Measurements from ENCODE around the gene VEPH1. TPM values are rescaled to one million over a fixed set of nuclear protein-coding genes. Genes with fewer than 3 reads are reported as not detected.

The VEPH1 gene
- total and polyA plus RNA-seq, 2 donors from 2014 or later, result 17.8 to 29.2 TPM

GRCh38 chr3:157279237-157279636, 224.0 kb downstream of the VEPH1 start:
- H3K4me1 ChIP-seq (ENCODE audit: control insufficient read depth in 2 of 3, insufficient read depth in 2 of 3, low read depth in 1 of 3, low read length in 3 of 3), result no peaks in the 10 kb centered on the region
- no peak for DNase-seq
- intact Hi-C loops (cut with DNase I), result no loop called here
- no peaks in the 10 kb centered on the region for H3K27me3 ChIP-seq (ENCODE audit: control insufficient read depth, insufficient read depth, low read length)
- no peak for TF ChIP-seq CTCF (IDR thresholded peaks at IDR 0.05; ENCODE audit: borderline replicate concordance, extremely low read depth, insufficient read depth)
- H3K4me3 ChIP-seq (ENCODE audit: low read length in 3 of 3), result no peak overlapping the region
- no peak for FAIRE-seq
- H3K9me3 ChIP-seq (ENCODE audit: control insufficient read depth in 2 of 3, insufficient read depth in 1 of 3, low read length in 3 of 3), result no peaks in the 10 kb centered on the region
- H3K27ac ChIP-seq (ENCODE audit: low read depth in 2 of 2, low read length in 2 of 2), result no peak overlapping the region
- no peaks in the 10 kb centered on the region for H3K36me3 ChIP-seq (ENCODE audit: control insufficient read depth in 2 of 3, insufficient read depth in 3 of 3, low read length in 3 of 3)
- H3K9ac ChIP-seq (ENCODE audit: low read length in 3 of 3), result no peak overlapping the region

GRCh38 chr3:157276801-157277200, 226.4 kb downstream of the VEPH1 start:
- DNase-seq (no peak), FAIRE-seq (no peak)
- Histone ChIP-seq H3K9me3 (ENCODE audit: control insufficient read depth in 2 of 3, insufficient read depth in 1 of 3, low read length in 3 of 3) (no peaks in the 10 kb centered on the region), H3K36me3 (ENCODE audit: control insufficient read depth in 2 of 3, insufficient read depth in 3 of 3, low read length in 3 of 3) (no peaks in the 10 kb centered on the region), H3K27me3 (ENCODE audit: control insufficient read depth, insufficient read depth, low read length) (no peaks in the 10 kb centered on the region), H3K4me3 (ENCODE audit: low read length in 3 of 3) (no peak overlapping the region), H3K4me1 (ENCODE audit: control insufficient read depth in 2 of 3, insufficient read depth in 2 of 3, low read depth in 1 of 3, low read length in 3 of 3) (no peaks in the 10 kb centered on the region), H3K27ac (ENCODE audit: low read depth in 2 of 2, low read length in 2 of 2) (no peak overlapping the region), H3K9ac (ENCODE audit: low read length in 3 of 3) (no peak overlapping the region)
- TF ChIP-seq CTCF (IDR thresholded peaks at IDR 0.05; ENCODE audit: borderline replicate concordance, extremely low read depth, insufficient read depth), result no peak
- intact Hi-C loops (cut with DNase I), result no loop called here

- Histone ChIP-seq H3K27me3 (ENCODE audit: control insufficient read depth, insufficient read depth, low read length) (no peaks in the 10 kb centered on the region), H3K4me3 (ENCODE audit: low read length in 3 of 3) (no peak overlapping the region), H3K9ac (ENCODE audit: low read length in 3 of 3) (no peak overlapping the region), H3K36me3 (ENCODE audit: control insufficient read depth in 2 of 3, insufficient read depth in 3 of 3, low read length in 3 of 3) (no peaks in the 10 kb centered on the region), H3K4me1 (ENCODE audit: control insufficient read depth in 2 of 3, insufficient read depth in 2 of 3, low read depth in 1 of 3, low read length in 3 of 3) (no peaks in the 10 kb centered on the region), H3K27ac (ENCODE audit: low read depth in 2 of 2, low read length in 2 of 2) (no peak overlapping the region), H3K9me3 (ENCODE audit: control insufficient read depth in 2 of 3, insufficient read depth in 1 of 3, low read length in 3 of 3) (no peaks in the 10 kb centered on the region)
- FAIRE-seq, result no peak
- intact Hi-C loops (cut with DNase I), result no loop called here
- DNase-seq, result no peak
- TF ChIP-seq CTCF (IDR thresholded peaks at IDR 0.05; ENCODE audit: borderline replicate concordance, extremely low read depth, insufficient read depth), result no peak
Observed at GRCh38 chr3:157275832-157276231, 227.4 kb downstream of the VEPH1 start.

GRCh38 chr3:157274644-157275137, 228.5 kb downstream of the VEPH1 start:
- no peak overlapping the region for H3K9ac ChIP-seq (ENCODE audit: low read length in 3 of 3)
- no peaks in the 10 kb centered on the region for H3K9me3 ChIP-seq (ENCODE audit: control insufficient read depth in 2 of 3, insufficient read depth in 1 of 3, low read length in 3 of 3)
- TF ChIP-seq CTCF (IDR thresholded peaks at IDR 0.05; ENCODE audit: borderline replicate concordance, extremely low read depth, insufficient read depth), result no peak
- no peak for DNase-seq
- H3K27me3 ChIP-seq (ENCODE audit: control insufficient read depth, insufficient read depth, low read length), result no peaks in the 10 kb centered on the region
- H3K4me3 ChIP-seq (ENCODE audit: low read length in 3 of 3), result no peak overlapping the region
- no peaks in the 10 kb centered on the region for H3K4me1 ChIP-seq (ENCODE audit: control insufficient read depth in 2 of 3, insufficient read depth in 2 of 3, low read depth in 1 of 3, low read length in 3 of 3)
- FAIRE-seq, result no peak
- H3K36me3 ChIP-seq (ENCODE audit: control insufficient read depth in 2 of 3, insufficient read depth in 3 of 3, low read length in 3 of 3), result no peaks in the 10 kb centered on the region
- intact Hi-C loops (cut with DNase I), result no loop called here
- H3K27ac ChIP-seq (ENCODE audit: low read depth in 2 of 2, low read length in 2 of 2), result no peak overlapping the region

Measured in kidney (tissue), 14 donors.